ENCODE measurements around the gene TSPAN4.

Gene TSPAN4

DNA sequence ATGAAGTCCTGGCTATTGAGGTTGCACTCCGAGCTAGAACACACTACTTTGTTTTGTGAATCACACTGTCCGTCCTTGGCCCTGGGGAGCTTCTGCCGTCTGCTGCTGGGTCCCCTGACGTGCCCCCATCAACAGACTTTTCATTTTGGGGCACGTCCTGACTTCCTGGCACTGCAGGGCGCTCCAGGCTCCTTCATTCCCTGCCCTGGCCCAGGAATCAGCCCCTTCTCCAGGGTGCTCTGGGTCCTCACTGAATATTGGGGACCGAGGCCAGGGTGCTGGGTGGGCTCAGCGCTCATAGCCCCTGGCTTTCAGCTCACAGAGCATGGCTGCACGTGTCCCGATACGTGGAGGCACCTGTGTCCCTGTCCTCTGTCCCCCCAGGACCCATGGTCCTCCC, 22.2 kb downstream of the TSPAN4 start:
- POLR2A ChIA-PET = interaction anchor here (0.6 to 0.9 kb wide), 2 partner anchors 45 to 625 kb away, joined by 3 to 5 read pairs; no protein-coding TSS in a partner anchor
- CTCF ChIA-PET = interaction anchor here (0.5 kb wide), 1 partner anchor 9 kb away, joined by 3 read pairs; no protein-coding TSS in a partner anchor
- Histone ChIP-seq H3K4me3 (ENCODE audit: low read depth, low read length) (no peak overlapping the region), H3K4me1 (ENCODE audit: control insufficient read depth, insufficient read depth, low read length) (no peaks in the 10 kb centered on the region), H3K27ac (ENCODE audit: extremely low read depth, low read depth, low read length) (no peak overlapping the region), H3K36me3 (ENCODE audit: control insufficient read depth in 2 of 2, insufficient read depth in 1 of 2, low read length in 2 of 2) (peaks cover 0 to 28% of the 10 kb centered on the region in 2 experiments; a peak in 1 of 3 replicates), H3K9me3 (ENCODE audit: control insufficient read depth, insufficient read depth, low read depth, low read length) (no peaks in the 10 kb centered on the region)
- peak; percentile 84 for TF ChIP-seq ZBTB20 (tag by site-specific recombination; IDR thresholded peaks at IDR 0.05)
- TF ChIP-seq ZNF76 (tag by site-specific recombination; IDR thresholded peaks at IDR 0.05; ENCODE audit: borderline replicate concordance, low read depth) = no peak

DNA sequence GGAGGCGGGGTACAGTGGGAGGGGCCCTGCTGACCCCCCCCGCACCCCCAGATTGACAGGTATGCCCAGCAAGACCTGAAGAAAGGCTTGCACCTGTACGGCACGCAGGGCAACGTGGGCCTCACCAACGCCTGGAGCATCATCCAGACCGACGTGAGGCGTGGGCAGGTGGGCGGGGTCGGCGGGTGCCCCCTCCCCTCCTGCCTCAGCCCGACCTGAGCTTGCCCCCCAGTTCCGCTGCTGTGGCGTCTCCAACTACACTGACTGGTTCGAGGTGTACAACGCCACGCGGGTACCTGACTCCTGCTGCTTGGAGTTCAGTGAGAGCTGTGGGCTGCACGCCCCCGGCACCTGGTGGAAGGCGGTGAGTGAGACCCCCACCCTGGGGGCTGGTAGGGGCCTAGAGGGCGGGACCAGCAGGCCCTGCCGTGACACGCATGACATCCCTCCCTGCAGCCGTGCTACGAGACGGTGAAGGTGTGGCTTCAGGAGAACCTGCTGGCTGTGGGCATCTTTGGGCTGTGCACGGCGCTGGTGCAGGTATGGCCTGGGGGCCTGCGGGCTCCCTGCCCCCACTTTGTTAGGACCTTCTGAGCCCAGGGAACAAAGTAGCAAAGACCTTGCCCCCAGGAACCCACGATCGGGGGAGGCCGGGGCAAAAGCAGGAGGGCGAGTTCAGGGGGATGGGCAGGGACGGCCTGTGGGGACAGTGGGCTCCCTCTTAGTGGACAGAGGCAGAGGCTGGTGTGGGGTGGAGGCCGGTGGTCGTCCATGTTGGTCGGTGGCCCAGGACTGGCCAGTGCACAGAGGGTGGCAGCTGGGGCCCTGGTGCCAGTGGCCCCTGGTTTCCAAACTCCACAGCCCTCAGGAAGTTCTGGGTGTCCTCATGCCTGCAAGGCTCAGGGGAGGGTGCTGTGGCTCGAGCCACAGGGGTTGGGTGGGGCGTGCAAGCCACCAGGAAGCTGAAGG, 23.1 kb downstream of the TSPAN4 start:
- H3K4me1 ChIP-seq (ENCODE audit: control insufficient read depth, insufficient read depth, low read length) = no peaks in the 10 kb centered on the region
- CTCF ChIA-PET = interaction anchor here (0.6 kb wide), 1 partner anchor 312 kb away, joined by 3 read pairs; no protein-coding TSS in a partner anchor

DNA sequence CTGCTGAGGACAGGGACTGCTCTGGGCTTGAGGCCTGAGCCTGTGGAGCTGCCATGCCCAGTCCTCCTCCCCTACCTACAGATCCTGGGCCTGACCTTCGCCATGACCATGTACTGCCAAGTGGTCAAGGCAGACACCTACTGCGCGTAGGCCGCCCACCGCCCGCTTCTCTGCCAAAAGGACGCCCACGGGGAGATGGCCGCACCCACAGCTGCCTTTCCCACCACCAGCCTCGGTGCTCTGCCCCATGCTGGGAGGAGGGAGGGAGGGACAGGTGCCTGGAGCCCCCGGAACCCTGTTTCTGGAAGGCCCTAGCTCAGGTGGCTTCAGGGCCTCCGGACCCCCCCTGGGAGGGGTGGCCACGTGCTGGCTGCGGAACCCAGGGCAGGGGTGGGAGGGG, 23.8 kb downstream of the TSPAN4 start:
- ChIA-PET POLR2A (no interaction called here), CTCF (no interaction called here)
- Histone ChIP-seq H3K4me3 (ENCODE audit: low read depth, low read length) (no peak overlapping the region), H3K36me3 (ENCODE audit: control insufficient read depth in 2 of 2, insufficient read depth in 1 of 2, low read length in 2 of 2) (peaks cover 0 to 33% of the 10 kb centered on the region in 2 experiments; a peak in 1 of 3 replicates), H3K9me3 (ENCODE audit: control insufficient read depth, insufficient read depth, low read depth, low read length) (no peaks in the 10 kb centered on the region), H3K4me1 (ENCODE audit: control insufficient read depth, insufficient read depth, low read length) (no peaks in the 10 kb centered on the region), H3K27ac (ENCODE audit: extremely low read depth, low read depth, low read length) (no peak overlapping the region)
- no peak for TF ChIP-seq ZNF10 (tag by site-specific recombination; IDR thresholded peaks at IDR 0.05)
- peak; percentile 51; the same call in 1 of the 2 replicates for TF ChIP-seq ZFHX2 (tag by site-specific recombination; conservative IDR thresholded peaks at IDR 0.05)

More for the DNA sequence above, 23.1 kb downstream of the TSPAN4 start:
- Histone ChIP-seq H3K9me3 (ENCODE audit: control insufficient read depth, insufficient read depth, low read depth, low read length) (no peaks in the 10 kb centered on the region), H3K4me3 (ENCODE audit: low read depth, low read length) (no peak overlapping the region), H3K27ac (ENCODE audit: extremely low read depth, low read depth, low read length) (no peak overlapping the region), H3K36me3 (ENCODE audit: control insufficient read depth in 2 of 2, insufficient read depth in 1 of 2, low read length in 2 of 2) (peaks cover 0 to 31% of the 10 kb centered on the region in 2 experiments; a peak in 1 of 3 replicates)
- POLR2A ChIA-PET = interaction anchor here (0.6 to 0.7 kb wide), 3 partner anchors 44 to 70 kb away, joined by 3 read pairs; no protein-coding TSS in a partner anchor
- TF ChIP-seq ZNF335 (tag by site-specific recombination; conservative IDR thresholded peaks at IDR 0.05) (no peak), ZFHX2 (tag by site-specific recombination; conservative IDR thresholded peaks at IDR 0.05) (0 out of 2 replicates have a peak, but pooled peaks have one; percentile 30), ZNF768 (tag by site-specific recombination; IDR thresholded peaks at IDR 0.05) (no peak), ZNF214 (tag by site-specific recombination; IDR thresholded peaks at IDR 0.05; ENCODE audit: borderline replicate concordance) (no peak), ZNF514 (tag by site-specific recombination; IDR thresholded peaks at IDR 0.05) (no peak), KLF7 (tag by site-specific recombination; IDR thresholded peaks at IDR 0.05; ENCODE audit: borderline replicate concordance) (no peak), ZNF777 (tag by site-specific recombination; IDR thresholded peaks at IDR 0.05; ENCODE audit: borderline replicate concordance) (no peak), ZBTB7A (tag by site-specific recombination; IDR thresholded peaks at IDR 0.05; ENCODE audit: low read depth) (no peak), ZNF501 (tag by site-specific recombination; IDR thresholded peaks at IDR 0.05) (no peak)
- TF ChIP-seq, protein P1, sequence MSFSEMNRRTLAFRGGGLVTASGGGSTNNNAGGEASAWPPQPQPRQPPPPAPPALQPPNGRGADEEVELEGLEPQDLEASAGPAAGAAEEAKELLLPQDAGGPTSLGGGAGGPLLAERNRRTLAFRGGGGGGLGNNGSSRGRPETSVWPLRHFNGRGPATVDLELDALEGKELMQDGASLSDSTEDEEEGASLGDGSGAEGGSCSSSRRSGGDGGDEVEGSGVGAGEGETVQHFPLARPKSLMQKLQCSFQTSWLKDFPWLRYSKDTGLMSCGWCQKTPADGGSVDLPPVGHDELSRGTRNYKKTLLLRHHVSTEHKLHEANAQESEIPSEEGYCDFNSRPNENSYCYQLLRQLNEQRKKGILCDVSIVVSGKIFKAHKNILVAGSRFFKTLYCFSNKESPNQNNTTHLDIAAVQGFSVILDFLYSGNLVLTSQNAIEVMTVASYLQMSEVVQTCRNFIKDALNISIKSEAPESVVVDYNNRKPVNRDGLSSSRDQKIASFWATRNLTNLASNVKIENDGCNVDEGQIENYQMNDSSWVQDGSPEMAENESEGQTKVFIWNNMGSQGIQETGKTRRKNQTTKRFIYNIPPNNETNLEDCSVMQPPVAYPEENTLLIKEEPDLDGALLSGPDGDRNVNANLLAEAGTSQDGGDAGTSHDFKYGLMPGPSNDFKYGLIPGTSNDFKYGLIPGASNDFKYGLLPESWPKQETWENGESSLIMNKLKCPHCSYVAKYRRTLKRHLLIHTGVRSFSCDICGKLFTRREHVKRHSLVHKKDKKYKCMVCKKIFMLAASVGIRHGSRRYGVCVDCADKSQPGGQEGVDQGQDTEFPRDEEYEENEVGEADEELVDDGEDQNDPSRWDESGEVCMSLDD (tag by site-specific recombination; IDR thresholded peaks at IDR 0.05) = 0 out of 2 replicates have a peak, but pooled peaks have one; percentile 47

All from HEK293 (cell line).